22Rv1 (cell line): ENCODE results near the gene GABBR2.

Experiments used
- CTCF ChIP-seq: fragments of 450-650 bp; IDR thresholded peaks from 2 replicates; pipeline ENCODE4 v1.5.1; 2017; ENCODE audit warnings: mild to moderate bottlenecking
- ZFX ChIP-seq: fragments of 450-650 bp; IDR thresholded peaks from 2 replicates; pipeline ENCODE4 v1.6.1; 2017; ENCODE audit warnings: antibody characterized with exemption, borderline replicate concordance

DNA sequence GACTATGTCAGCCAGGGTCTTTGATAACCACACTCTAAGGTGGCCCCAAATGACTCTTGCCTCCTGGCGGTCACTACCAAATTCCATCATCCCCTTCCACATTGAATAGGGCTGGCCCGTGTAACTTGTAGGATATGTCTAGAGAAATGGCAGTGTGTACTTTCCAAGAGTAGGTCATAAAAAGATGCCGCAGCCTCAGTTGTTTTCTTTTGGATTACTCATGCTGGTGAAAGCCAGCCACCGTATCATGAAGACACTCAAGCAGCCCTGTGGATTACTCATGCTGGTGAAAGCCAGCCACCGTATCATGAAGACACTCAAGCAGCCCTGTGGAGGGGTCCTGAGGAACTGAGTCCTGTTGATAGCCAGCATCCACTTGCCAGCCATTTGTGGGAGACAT lies 281.2 kb downstream of the GABBR2 start:
- TF ChIP-seq CTCF (no peak), ZFX (no peak)
